ENCODE data around the gene KRTAP9-7. TPM values are rescaled to one million over a fixed set of nuclear protein-coding genes. Genes with fewer than 3 reads are reported as not detected.
"Not testable (repeated sequence)": the region's sequence is repeated elsewhere in the genome, so short reads cannot be mapped to it uniquely, and the experiment has no call there.

KRTAP9-7 gene
- total and polyA plus RNA-seq, 10 of the 15 experiments (the other 5 are each of a cell fraction or from before 2014, with no cell fraction given), result not detected

DNA sequence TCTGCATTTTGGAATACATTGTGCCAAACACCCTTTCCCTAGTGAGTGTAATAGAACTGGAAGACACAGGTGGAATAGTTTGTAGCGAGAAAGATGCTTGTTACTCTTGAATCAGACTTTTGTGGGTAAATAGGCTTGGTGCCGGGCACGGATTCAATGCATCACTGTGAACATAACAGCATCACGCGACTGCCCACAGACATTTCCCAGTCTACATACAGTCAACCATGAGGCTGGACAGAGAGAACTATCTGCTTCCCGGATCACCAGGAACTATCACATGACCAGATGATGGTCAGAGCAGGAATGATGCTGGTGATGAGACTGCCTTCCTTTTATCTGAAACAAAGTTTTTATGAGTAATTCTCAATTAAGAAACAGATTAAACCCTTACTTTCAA lies 49.4 kb upstream of the KRTAP9-7 start (continued):
- no peak for TF ChIP-seq RB1 (IDR thresholded peaks at IDR 0.05; ENCODE audit: borderline replicate concordance)
- TF ChIP-seq ZNF217 (IDR thresholded peaks at IDR 0.05), result no peak
- no peak for TF ChIP-seq CREB1 (IDR thresholded peaks at IDR 0.05; ENCODE audit: low read depth)
- no peak for TF ChIP-seq FOS (IDR thresholded peaks at IDR 0.05; ENCODE audit: borderline replicate concordance, extremely low read depth, insufficient read length)
- no peak for TF ChIP-seq HDGF (IDR thresholded peaks at IDR 0.05)
- TF ChIP-seq, protein P1, sequence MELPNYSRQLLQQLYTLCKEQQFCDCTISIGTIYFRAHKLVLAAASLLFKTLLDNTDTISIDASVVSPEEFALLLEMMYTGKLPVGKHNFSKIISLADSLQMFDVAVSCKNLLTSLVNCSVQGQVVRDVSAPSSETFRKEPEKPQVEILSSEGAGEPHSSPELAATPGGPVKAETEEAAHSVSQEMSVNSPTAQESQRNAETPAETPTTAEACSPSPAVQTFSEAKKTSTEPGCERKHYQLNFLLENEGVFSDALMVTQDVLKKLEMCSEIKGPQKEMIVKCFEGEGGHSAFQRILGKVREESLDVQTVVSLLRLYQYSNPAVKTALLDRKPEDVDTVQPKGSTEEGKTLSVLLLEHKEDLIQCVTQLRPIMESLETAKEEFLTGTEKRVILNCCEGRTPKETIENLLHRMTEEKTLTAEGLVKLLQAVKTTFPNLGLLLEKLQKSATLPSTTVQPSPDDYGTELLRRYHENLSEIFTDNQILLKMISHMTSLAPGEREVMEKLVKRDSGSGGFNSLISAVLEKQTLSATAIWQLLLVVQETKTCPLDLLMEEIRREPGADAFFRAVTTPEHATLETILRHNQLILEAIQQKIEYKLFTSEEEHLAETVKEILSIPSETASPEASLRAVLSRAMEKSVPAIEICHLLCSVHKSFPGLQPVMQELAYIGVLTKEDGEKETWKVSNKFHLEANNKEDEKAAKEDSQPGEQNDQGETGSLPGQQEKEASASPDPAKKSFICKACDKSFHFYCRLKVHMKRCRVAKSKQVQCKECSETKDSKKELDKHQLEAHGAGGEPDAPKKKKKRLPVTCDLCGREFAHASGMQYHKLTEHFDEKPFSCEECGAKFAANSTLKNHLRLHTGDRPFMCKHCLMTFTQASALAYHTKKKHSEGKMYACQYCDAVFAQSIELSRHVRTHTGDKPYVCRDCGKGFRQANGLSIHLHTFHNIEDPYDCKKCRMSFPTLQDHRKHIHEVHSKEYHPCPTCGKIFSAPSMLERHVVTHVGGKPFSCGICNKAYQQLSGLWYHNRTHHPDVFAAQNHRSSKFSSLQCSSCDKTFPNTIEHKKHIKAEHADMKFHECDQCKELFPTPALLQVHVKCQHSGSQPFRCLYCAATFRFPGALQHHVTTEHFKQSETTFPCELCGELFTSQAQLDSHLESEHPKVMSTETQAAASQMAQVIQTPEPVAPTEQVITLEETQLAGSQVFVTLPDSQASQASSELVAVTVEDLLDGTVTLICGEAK (IDR thresholded peaks at IDR 0.05; ENCODE audit: borderline replicate concordance), result no peak
- TF ChIP-seq, protein P2, sequence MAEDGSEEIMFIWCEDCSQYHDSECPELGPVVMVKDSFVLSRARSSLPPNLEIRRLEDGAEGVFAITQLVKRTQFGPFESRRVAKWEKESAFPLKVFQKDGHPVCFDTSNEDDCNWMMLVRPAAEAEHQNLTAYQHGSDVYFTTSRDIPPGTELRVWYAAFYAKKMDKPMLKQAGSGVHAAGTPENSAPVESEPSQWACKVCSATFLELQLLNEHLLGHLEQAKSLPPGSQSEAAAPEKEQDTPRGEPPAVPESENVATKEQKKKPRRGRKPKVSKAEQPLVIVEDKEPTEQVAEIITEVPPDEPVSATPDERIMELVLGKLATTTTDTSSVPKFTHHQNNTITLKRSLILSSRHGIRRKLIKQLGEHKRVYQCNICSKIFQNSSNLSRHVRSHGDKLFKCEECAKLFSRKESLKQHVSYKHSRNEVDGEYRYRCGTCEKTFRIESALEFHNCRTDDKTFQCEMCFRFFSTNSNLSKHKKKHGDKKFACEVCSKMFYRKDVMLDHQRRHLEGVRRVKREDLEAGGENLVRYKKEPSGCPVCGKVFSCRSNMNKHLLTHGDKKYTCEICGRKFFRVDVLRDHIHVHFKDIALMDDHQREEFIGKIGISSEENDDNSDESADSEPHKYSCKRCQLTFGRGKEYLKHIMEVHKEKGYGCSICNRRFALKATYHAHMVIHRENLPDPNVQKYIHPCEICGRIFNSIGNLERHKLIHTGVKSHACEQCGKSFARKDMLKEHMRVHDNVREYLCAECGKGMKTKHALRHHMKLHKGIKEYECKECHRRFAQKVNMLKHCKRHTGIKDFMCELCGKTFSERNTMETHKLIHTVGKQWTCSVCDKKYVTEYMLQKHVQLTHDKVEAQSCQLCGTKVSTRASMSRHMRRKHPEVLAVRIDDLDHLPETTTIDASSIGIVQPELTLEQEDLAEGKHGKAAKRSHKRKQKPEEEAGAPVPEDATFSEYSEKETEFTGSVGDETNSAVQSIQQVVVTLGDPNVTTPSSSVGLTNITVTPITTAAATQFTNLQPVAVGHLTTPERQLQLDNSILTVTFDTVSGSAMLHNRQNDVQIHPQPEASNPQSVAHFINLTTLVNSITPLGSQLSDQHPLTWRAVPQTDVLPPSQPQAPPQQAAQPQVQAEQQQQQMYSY (CRISPR knock-in tag; IDR thresholded peaks at IDR 0.05), result no peak

DNA sequence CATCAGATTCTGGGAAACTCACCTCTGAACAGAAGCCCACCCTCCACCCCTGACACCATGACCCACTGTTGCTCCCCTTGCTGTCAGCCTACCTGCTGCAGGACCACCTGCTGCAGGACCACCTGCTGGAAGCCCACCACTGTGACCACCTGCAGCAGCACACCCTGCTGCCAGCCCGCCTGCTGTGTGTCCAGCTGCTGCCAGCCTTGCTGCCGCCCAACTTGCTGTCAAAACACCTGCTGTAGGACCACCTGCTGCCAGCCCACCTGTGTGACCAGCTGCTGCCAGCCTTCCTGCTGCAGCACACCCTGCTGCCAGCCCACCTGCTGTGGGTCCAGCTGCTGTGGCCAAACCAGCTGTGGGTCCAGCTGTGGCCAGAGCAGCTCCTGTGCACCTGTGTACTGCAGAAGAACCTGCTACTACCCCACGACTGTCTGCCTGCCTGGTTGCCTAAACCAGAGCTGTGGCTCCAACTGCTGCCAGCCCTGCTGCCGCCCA lies 48.9 kb upstream of the KRTAP9-7 start, which contains the start of gene KRTAP9-2:
KRTAP9-2 (plus strand) TSS at position 51 of the 498 bp plus-strand sequence; CDS start at position 58, 7 bp downstream.
- BruUV-seq (replicated peaks); in situ Hi-C loops (cut with MboI); FAIRE-seq; H3K4me1 ChIP-seq (ENCODE audit: control insufficient read depth, insufficient read depth, low read length); H3K9me3 ChIP-seq (replicated peaks; ENCODE audit: control insufficient read depth, insufficient read depth, low read length); CTCF ChIA-PET; H3K9ac ChIP-seq (ENCODE audit: control insufficient read depth, insufficient read depth, low read length); H2AFZ ChIP-seq (ENCODE audit: control insufficient read depth, low read depth, low read length); H3K36me3 ChIP-seq (ENCODE audit: control insufficient read depth in 2 of 2, insufficient read depth in 2 of 2, low read length in 1 of 2); H3K27ac ChIP-seq (ENCODE audit: control insufficient read depth, insufficient read depth); DNase-seq (ENCODE audit: low read depth, low spot score); H3K27me3 ChIP-seq (replicated peaks in 1 of 2; ENCODE audit: control insufficient read depth in 2 of 2, insufficient read depth in 2 of 2, low read length in 1 of 2); H3K79me2 ChIP-seq (ENCODE audit: control insufficient read depth, insufficient read depth, low read length); H3K4me3 ChIP-seq; SMC1A ChIA-PET (ENCODE audit: uncharacterized antibody, unreplicated experiment); RAD21 ChIA-PET (ENCODE audit: unreplicated experiment); ATAC-seq; H4K20me1 ChIP-seq (ENCODE audit: control insufficient read depth, insufficient read depth); intact Hi-C loops (cut with micrococcal nuclease; ENCODE audit: unreplicated experiment); H3K4me2 ChIP-seq (ENCODE audit: control insufficient read depth, insufficient read depth); POLR2A ChIA-PET: not testable (repeated sequence)
- 3% methylated on average over 2 of the region's 4 CpGs for WGBS (ENCODE audit: insufficient coverage, insufficient replicate concordance, low lambda C conversion rate, missing lambda C conversion rate)

All from GM12878 (cell line).